ENCODE data around the gene ARMC3.

DNA sequence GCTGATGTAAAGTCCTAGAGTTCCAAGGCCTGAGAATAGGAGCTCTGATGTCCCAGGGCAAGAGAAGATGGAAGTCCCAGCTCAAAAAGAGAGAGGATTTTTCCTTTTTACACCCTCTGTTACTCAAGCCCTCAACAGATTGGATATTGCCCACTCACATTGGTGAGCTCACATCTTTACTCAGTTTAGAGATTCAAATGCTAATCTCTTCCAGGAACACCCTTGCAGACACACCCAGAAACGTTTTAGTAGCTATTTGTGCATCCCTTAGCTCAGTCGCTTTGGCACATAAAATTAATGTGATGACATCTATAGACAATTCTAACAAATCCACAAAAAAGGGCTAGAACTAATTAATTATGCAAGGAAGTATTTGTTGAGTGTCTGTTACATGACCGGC is 27.1 kb downstream of the ARMC3 start:
- TF ChIP-seq, protein P1, sequence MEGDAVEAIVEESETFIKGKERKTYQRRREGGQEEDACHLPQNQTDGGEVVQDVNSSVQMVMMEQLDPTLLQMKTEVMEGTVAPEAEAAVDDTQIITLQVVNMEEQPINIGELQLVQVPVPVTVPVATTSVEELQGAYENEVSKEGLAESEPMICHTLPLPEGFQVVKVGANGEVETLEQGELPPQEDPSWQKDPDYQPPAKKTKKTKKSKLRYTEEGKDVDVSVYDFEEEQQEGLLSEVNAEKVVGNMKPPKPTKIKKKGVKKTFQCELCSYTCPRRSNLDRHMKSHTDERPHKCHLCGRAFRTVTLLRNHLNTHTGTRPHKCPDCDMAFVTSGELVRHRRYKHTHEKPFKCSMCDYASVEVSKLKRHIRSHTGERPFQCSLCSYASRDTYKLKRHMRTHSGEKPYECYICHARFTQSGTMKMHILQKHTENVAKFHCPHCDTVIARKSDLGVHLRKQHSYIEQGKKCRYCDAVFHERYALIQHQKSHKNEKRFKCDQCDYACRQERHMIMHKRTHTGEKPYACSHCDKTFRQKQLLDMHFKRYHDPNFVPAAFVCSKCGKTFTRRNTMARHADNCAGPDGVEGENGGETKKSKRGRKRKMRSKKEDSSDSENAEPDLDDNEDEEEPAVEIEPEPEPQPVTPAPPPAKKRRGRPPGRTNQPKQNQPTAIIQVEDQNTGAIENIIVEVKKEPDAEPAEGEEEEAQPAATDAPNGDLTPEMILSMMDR (conservative IDR thresholded peaks at IDR 0.05; ENCODE audit: low read length): no peak
- TF ChIP-seq EZH2phosphoT487 (IDR thresholded peaks at IDR 0.05; ENCODE audit: borderline replicate concordance, low read depth, low read length): no peak

Measured in OCI-LY7 (cell line).